HEK293 (cell line): Measurements from ENCODE around the gene BRI3.
A peak's percentile ranks its signal among the peaks of the same experiment; 100 is the strongest.

Source experiments
- CTCF ChIA-PET: fragments of 350-600 bp; formaldehyde crosslinking; extraction: SDS; loops from one replicate; lab custom pipeline; 2021; ENCODE audit warnings: antibody characterized with exemption; lab: Yijun Ruan, JAX
- POLR2A ChIA-PET: fragments of 300-600 bp; formaldehyde crosslinking; extraction: SDS; loops from one replicate; lab custom pipeline; 2020; ENCODE audit warnings: antibody characterized with exemption, inconsistent platforms; lab: Yijun Ruan, JAX
- H3K27ac ChIP-seq: fragments of 200-500 bp; sonication (Bioruptor generic); 2 replicates; pipeline ENCODE4 v1.5.1; 2014; ENCODE audit warnings: low read depth, low read length, control low read depth, inconsistent platforms; ENCODE audit errors: extremely low read depth
- H3K36me3 ChIP-seq, 2 experiments: fragments of 200-500 bp in 1 of 2; sonication (Bioruptor generic) in 1 of 2; 1 replicate in 1 of 2; 2 replicates in 1 of 2; pipeline ENCODE4 v1.5.1; 2014 to 2017; ENCODE audit warnings: inconsistent platforms in 2 of 2, low read length in 2 of 2; ENCODE audit not compliant: control insufficient read depth in 2 of 2, insufficient read depth in 1 of 2
- H3K4me1 ChIP-seq: fragments of 200-500 bp; sonication (Bioruptor generic); 2 replicates; pipeline ENCODE4 v1.5.1; 2014; ENCODE audit warnings: mild to moderate bottlenecking, low read length, inconsistent platforms; ENCODE audit not compliant: control insufficient read depth, insufficient read depth
- H3K4me3 ChIP-seq: 2 replicates; pipeline ENCODE4 v1.5.1; 2011; ENCODE audit warnings: low read depth, mild to moderate bottlenecking, control low read depth, low read length, moderate library complexity
- H3K9me3 ChIP-seq: fragments of 200-500 bp; sonication (Bioruptor generic); 2 replicates; pipeline ENCODE4 v1.5.1; 2014; ENCODE audit warnings: low read depth, low read length, inconsistent platforms; ENCODE audit not compliant: control insufficient read depth, insufficient read depth
- BCL11A ChIP-seq: fragments of 450-650 bp; formaldehyde crosslinking; IDR thresholded peaks from 2 replicates; pipeline ENCODE4 v1.5.1; 2016; ENCODE audit warnings: low read depth, missing biosample characterization, missing genetic modification characterization
- SALL2 ChIP-seq: fragments of 450-650 bp; formaldehyde crosslinking; IDR thresholded peaks from 2 replicates; pipeline ENCODE4 v1.5.0; 2017; ENCODE audit warnings: missing biosample characterization, mild to moderate bottlenecking, missing genetic modification characterization, borderline replicate concordance
- ZBTB10 ChIP-seq: fragments of 450-650 bp; formaldehyde crosslinking; IDR thresholded peaks from 2 replicates; pipeline ENCODE4 v1.5.1; 2016; ENCODE audit warnings: missing biosample characterization, missing genetic modification characterization
- ZNF146 ChIP-seq: fragments of 450-650 bp; formaldehyde crosslinking; IDR thresholded peaks from 2 replicates; pipeline ENCODE4 v1.5.1; 2016; ENCODE audit warnings: missing biosample characterization, missing genetic modification characterization
- ZNF157 ChIP-seq: fragments of 450-650 bp; formaldehyde crosslinking; IDR thresholded peaks from 2 replicates; pipeline ENCODE4 v1.5.1; 2016; ENCODE audit warnings: missing biosample characterization, missing genetic modification characterization
- ZNF184 ChIP-seq: fragments of 450-650 bp; IDR thresholded peaks from 2 replicates; pipeline ENCODE4 v1.5.1; 2018; ENCODE audit warnings: missing biosample characterization, mild to moderate bottlenecking, missing genetic modification characterization
- ZNF202 ChIP-seq: fragments of 450-650 bp; formaldehyde crosslinking; IDR thresholded peaks from 2 replicates; pipeline ENCODE4 v1.5.1; 2016; ENCODE audit warnings: missing biosample characterization, missing genetic modification characterization, borderline replicate concordance
- ZNF223 ChIP-seq: fragments of 450-650 bp; formaldehyde crosslinking; IDR thresholded peaks from 2 replicates; pipeline ENCODE4 v1.5.1; 2016; ENCODE audit warnings: missing biosample characterization, missing genetic modification characterization
- ZNF311 ChIP-seq: fragments of 450-650 bp; formaldehyde crosslinking; IDR thresholded peaks from 2 replicates; pipeline ENCODE4 v1.5.1; 2017; ENCODE audit warnings: missing biosample characterization, missing genetic modification characterization, borderline replicate concordance
- ZNF362 ChIP-seq: fragments of 450-650 bp; formaldehyde crosslinking; IDR thresholded peaks from 2 replicates; pipeline ENCODE4 v1.5.1; 2016; ENCODE audit warnings: missing biosample characterization, missing genetic modification characterization
- ZNF37A ChIP-seq: fragments of 450-650 bp; IDR thresholded peaks from 2 replicates; pipeline ENCODE4 v1.5.1; 2018; ENCODE audit warnings: missing biosample characterization, missing genetic modification characterization
- ZNF433 ChIP-seq: fragments of 450-650 bp; formaldehyde crosslinking; IDR thresholded peaks from 2 replicates; pipeline ENCODE4 v1.5.1; 2016; ENCODE audit warnings: missing biosample characterization, missing genetic modification characterization, low read depth
- ZNF488 ChIP-seq: fragments of 450-650 bp; formaldehyde crosslinking; IDR thresholded peaks from 2 replicates; pipeline ENCODE4 v1.5.1; 2016; ENCODE audit warnings: missing biosample characterization, missing genetic modification characterization
- ZNF626 ChIP-seq: fragments of 450-650 bp; sonication (Bioruptor Pico); formaldehyde crosslinking; IDR thresholded peaks from 2 replicates; pipeline ENCODE4 v1.5.1; 2018; ENCODE audit warnings: missing biosample characterization, missing genetic modification characterization, inconsistent platforms
- ZNF791 ChIP-seq: fragments of 450-650 bp; formaldehyde crosslinking; IDR thresholded peaks from 2 replicates; pipeline ENCODE4 v1.5.1; 2016; ENCODE audit warnings: missing biosample characterization, missing genetic modification characterization
- ZSCAN23 ChIP-seq: fragments of 450-650 bp; formaldehyde crosslinking; IDR thresholded peaks from 2 replicates; pipeline ENCODE4 v1.5.1; 2016; ENCODE audit warnings: missing biosample characterization, missing genetic modification characterization
- ZSCAN5A ChIP-seq: fragments of 450-650 bp; formaldehyde crosslinking; IDR thresholded peaks from 2 replicates; pipeline ENCODE4 v1.5.1; 2016; ENCODE audit warnings: missing biosample characterization, missing genetic modification characterization

BRI3 gene

GRCh38 chr7:98335411-98335977, 54.0 kb downstream of the BRI3 start:
- no peak overlapping the region for H3K4me3 ChIP-seq
- no peaks in the 10 kb centered on the region for H3K9me3 ChIP-seq
- no peak overlapping the region for H3K27ac ChIP-seq
- ChIA-PET CTCF (no interaction called here), POLR2A (interaction anchor here (0.8 kb wide), 1 partner anchor 498 kb away, joined by 3 read pairs; no protein-coding TSS in a partner anchor)
- H3K4me1 ChIP-seq, result no peaks in the 10 kb centered on the region
- peaks cover 0 to 5% of the 10 kb centered on the region in 2 experiments; a peak in 2 of 3 replicates for H3K36me3 ChIP-seq
- TF ChIP-seq ZNF223 (no peak), ZNF362 (tag by site-specific recombination) (no peak), ZBTB10 (tag by site-specific recombination) (no peak), ZSCAN5A (tag by site-specific recombination) (no peak), ZSCAN23 (no peak), ZNF791 (tag by site-specific recombination) (no peak), ZNF157 (tag by site-specific recombination) (no peak)

GRCh38 chr7:98338441-98338840, 57.0 kb downstream of the BRI3 start:
- ChIA-PET CTCF (interaction anchor here (0.5 to 0.7 kb wide), 4 partner anchors 63 to 125 kb away, joined by 3 to 5 read pairs (median 3); no protein-coding TSS in a partner anchor), POLR2A (no interaction called here)
- no peaks in the 10 kb centered on the region for H3K9me3 ChIP-seq
- H3K4me3 ChIP-seq, result no peak overlapping the region
- H3K4me1 ChIP-seq, result no peaks in the 10 kb centered on the region
- TF ChIP-seq ZNF433, result no peak
- peak; percentile 83 for TF ChIP-seq ZNF146 (tag by site-specific recombination)
- no peak for TF ChIP-seq SALL2 (tag by site-specific recombination)
- peaks cover 0 to 5% of the 10 kb centered on the region in 2 experiments; a peak in 2 of 3 replicates for H3K36me3 ChIP-seq
- no peak overlapping the region for H3K27ac ChIP-seq

- no peak for TF ChIP-seq BCL11A (tag by site-specific recombination)
- TF ChIP-seq ZNF488, result no peak
- no peak for TF ChIP-seq ZNF626 (tag by site-specific recombination)
- TF ChIP-seq ZNF202, result no peak
- TF ChIP-seq ZNF184 (tag by site-specific recombination), result peak; percentile 94
- TF ChIP-seq ZNF37A, result no peak
- no peak for TF ChIP-seq ZNF311
- peaks cover 0 to 5% of the 10 kb centered on the region in 2 experiments; a peak in 2 of 3 replicates for H3K36me3 ChIP-seq
- no peaks in the 10 kb centered on the region for H3K9me3 ChIP-seq
- H3K4me3 ChIP-seq, result no peak overlapping the region
- no peak overlapping the region for H3K27ac ChIP-seq
- H3K4me1 ChIP-seq, result no peaks in the 10 kb centered on the region
- ChIA-PET POLR2A (no interaction called here), CTCF (interaction anchor here (0.5 to 0.7 kb wide), 4 partner anchors 62 to 125 kb away, joined by 3 to 5 read pairs (median 3); no protein-coding TSS in a partner anchor)
Measured at GRCh38 chr7:98339043-98339442, 57.6 kb downstream of the BRI3 start.
